ENCODE results near the gene CHRM2.

GRCh38 chr7:136868496-136869000, at the start of gene CHRM2:
- TF ChIP-seq NFE2 (IDR thresholded peaks at IDR 0.05; ENCODE audit: low read depth) (no peak), ZNF384 (IDR thresholded peaks at IDR 0.05; ENCODE audit: low read depth, low read length) (no peak), CTCF (IDR thresholded peaks at IDR 0.05 in 2 of 3, conservative IDR thresholded peaks at IDR 0.05 in 1 of 3; ENCODE audit: insufficient read depth in 2 of 3, low read depth in 1 of 3, low read length in 3 of 3) (no peak), AFF4 (CRISPR knock-in tag; IDR thresholded peaks at IDR 0.05) (no peak), TAF15 (IDR thresholded peaks at IDR 0.05; ENCODE audit: low read depth, low read length) (no peak), FUS (optimal IDR thresholded peaks at IDR 0.05; ENCODE audit: low read depth, low read length) (no peak), HCFC1 (IDR thresholded peaks at IDR 0.05; ENCODE audit: low read depth, low read length) (no peak), JUND (IDR thresholded peaks at IDR 0.05; ENCODE audit: borderline replicate concordance, low read depth, low read length) (no peak), JUND (tag; IDR thresholded peaks at IDR 0.05; ENCODE audit: borderline replicate concordance, low read depth, low read length) (no peak), ERF (CRISPR knock-in tag; IDR thresholded peaks at IDR 0.05) (no peak), HMGN3 (IDR thresholded peaks at IDR 0.05; ENCODE audit: borderline replicate concordance, extremely low read depth, insufficient read length, low read depth, low read length) (no peak)

Data from K562 (cell line).